ACC112 (cell line): Measurements from ENCODE around the gene KDM1A.
A peak's percentile ranks its signal among the peaks of the same experiment; 100 is the strongest.

Experiments used
- H2AFZ ChIP-seq: fragments of 200-600 bp; sonication (generic); one replicate; pipeline ENCODE4 v1.6.0; 2017; ENCODE audit warnings: antibody characterized with exemption, low read length; ENCODE audit not compliant: unreplicated experiment
- H3K27ac ChIP-seq: fragments of 200-600 bp; sonication (generic); 2 replicates; pipeline ENCODE4 v1.5.1; 2014; ENCODE audit warnings: low read depth, mild to moderate bottlenecking, antibody characterized with exemption, low read length, moderate library complexity
- H3K27me3 ChIP-seq: fragments of 200-600 bp; sonication (generic); 2 replicates; pipeline ENCODE4 v1.6.1; 2014; ENCODE audit warnings: mild to moderate bottlenecking, antibody characterized with exemption, low read length, moderate library complexity, mixed read lengths; ENCODE audit not compliant: insufficient read depth
- H3K36me3 ChIP-seq: fragments of 200-600 bp; sonication (generic); 2 replicates; pipeline ENCODE4 v1.6.1; 2016; ENCODE audit warnings: mild to moderate bottlenecking, antibody characterized with exemption, low read length, moderate library complexity, mixed read lengths; ENCODE audit not compliant: insufficient read depth
- H3K4me1 ChIP-seq: fragments of 200-600 bp; sonication (generic); one replicate; pipeline ENCODE4 v1.6.1; 2016; ENCODE audit warnings: low read length, mixed read lengths; ENCODE audit not compliant: insufficient read depth, unreplicated experiment, control insufficient read depth
- H3K4me3 ChIP-seq: fragments of 200-600 bp; sonication (generic); 2 replicates; pipeline ENCODE4 v1.5.1; 2014; ENCODE audit warnings: mild to moderate bottlenecking, low read depth, low read length
- H3K79me2 ChIP-seq: fragments of 200-600 bp; sonication (generic); one replicate; pipeline ENCODE4 v1.6.0; 2016; ENCODE audit warnings: low read length; ENCODE audit not compliant: control insufficient read depth, unreplicated experiment, insufficient read depth

KDM1A gene

GRCh38 chr1:23120383-23120782, 101.1 kb downstream of the KDM1A start:
- Histone ChIP-seq H3K27me3 (no peaks in the 10 kb centered on the region), H3K4me1 (peaks cover 37% of the 10 kb centered on the region), H3K36me3 (no peaks in the 10 kb centered on the region), H2AFZ (no peak overlapping the region), H3K4me3 (no peak overlapping the region), H3K27ac (no peak overlapping the region), H3K79me2 (peaks cover 89% of the 10 kb centered on the region)

- Histone ChIP-seq H3K79me2 (peaks cover 90% of the 10 kb centered on the region), H2AFZ (no peak overlapping the region), H3K36me3 (no peaks in the 10 kb centered on the region), H3K27me3 (no peaks in the 10 kb centered on the region), H3K4me1 (peaks cover 46% of the 10 kb centered on the region), H3K27ac (no peak overlapping the region), H3K4me3 (no peak overlapping the region)
These were observed 102.9 kb downstream of the KDM1A start for GRCh38 chr1:23122023-23122748.

- Histone ChIP-seq H3K27me3 (no peaks in the 10 kb centered on the region), H3K4me3 (no peak overlapping the region), H3K79me2 (peaks cover 88% of the 10 kb centered on the region), H3K27ac (no peak overlapping the region), H3K4me1 (peaks cover 48% of the 10 kb centered on the region), H2AFZ (no peak overlapping the region), H3K36me3 (no peaks in the 10 kb centered on the region)
These were observed 103.5 kb downstream of the KDM1A start for GRCh38 chr1:23122796-23123195.

- H2AFZ ChIP-seq = no peak overlapping the region
- H3K36me3 ChIP-seq = no peaks in the 10 kb centered on the region
- H3K27me3 ChIP-seq = no peaks in the 10 kb centered on the region
- H3K27ac ChIP-seq = no peak overlapping the region
- H3K79me2 ChIP-seq = peaks cover 88% of the 10 kb centered on the region
- no peak overlapping the region for H3K4me3 ChIP-seq
- peaks cover 48% of the 10 kb centered on the region for H3K4me1 ChIP-seq
These were observed 104.3 kb downstream of the KDM1A start for GRCh38 chr1:23123528-23123927.

- no peak overlapping the region for H3K4me3 ChIP-seq
- H3K4me1 ChIP-seq = peaks cover 47% of the 10 kb centered on the region
- peaks cover 84% of the 10 kb centered on the region for H3K79me2 ChIP-seq
- H2AFZ ChIP-seq = no peak overlapping the region
- no peaks in the 10 kb centered on the region for H3K27me3 ChIP-seq
- no peaks in the 10 kb centered on the region for H3K36me3 ChIP-seq
- no peak overlapping the region for H3K27ac ChIP-seq
These were observed 105.2 kb downstream of the KDM1A start for GRCh38 chr1:23124259-23125026.

GRCh38 chr1:23125489-23125888, 106.2 kb downstream of the KDM1A start:
- Histone ChIP-seq H3K79me2 (peaks cover 81% of the 10 kb centered on the region), H3K27ac (no peak overlapping the region), H3K4me1 (peaks cover 50% of the 10 kb centered on the region), H3K27me3 (no peaks in the 10 kb centered on the region), H3K4me3 (no peak overlapping the region), H2AFZ (no peak overlapping the region), H3K36me3 (no peaks in the 10 kb centered on the region)

- Histone ChIP-seq H3K36me3 (no peaks in the 10 kb centered on the region), H3K27ac (no peak overlapping the region), H3K4me3 (no peak overlapping the region), H3K4me1 (peaks cover 55% of the 10 kb centered on the region), H2AFZ (no peak overlapping the region), H3K27me3 (no peaks in the 10 kb centered on the region), H3K79me2 (peaks cover 81% of the 10 kb centered on the region)
These were observed 106.9 kb downstream of the KDM1A start for GRCh38 chr1:23126200-23126599.

- no peaks in the 10 kb centered on the region for H3K27me3 ChIP-seq
- peaks cover 79% of the 10 kb centered on the region for H3K79me2 ChIP-seq
- no peak overlapping the region for H3K4me3 ChIP-seq
- peaks cover 57% of the 10 kb centered on the region for H3K4me1 ChIP-seq
- H3K36me3 ChIP-seq = no peaks in the 10 kb centered on the region
- no peak overlapping the region for H2AFZ ChIP-seq
- no peak overlapping the region for H3K27ac ChIP-seq
These were observed 107.5 kb downstream of the KDM1A start for GRCh38 chr1:23126801-23127200.

GRCh38 chr1:23129846-23130245, 110.6 kb downstream of the KDM1A start:
- H3K27ac ChIP-seq = peak overlapping the region; percentile 21; the same call in 1 of the 2 replicates
- H3K4me1 ChIP-seq = peaks cover 40% of the 10 kb centered on the region
- peaks cover 78% of the 10 kb centered on the region for H3K79me2 ChIP-seq
- no peaks in the 10 kb centered on the region for H3K36me3 ChIP-seq
- no peak overlapping the region for H2AFZ ChIP-seq
- no peaks in the 10 kb centered on the region for H3K27me3 ChIP-seq
- no peak overlapping the region for H3K4me3 ChIP-seq

GRCh38 chr1:23132033-23132432, 112.8 kb downstream of the KDM1A start:
- Histone ChIP-seq H3K27me3 (no peaks in the 10 kb centered on the region), H2AFZ (no peak overlapping the region), H3K4me1 (peaks cover 20% of the 10 kb centered on the region), H3K27ac (no peak overlapping the region), H3K36me3 (no peaks in the 10 kb centered on the region), H3K4me3 (no peak overlapping the region), H3K79me2 (peaks cover 74% of the 10 kb centered on the region)
